H1 (cell line): ENCODE data around the gene OXTR. TPM values are rescaled to one million over a fixed set of nuclear protein-coding genes. Genes with fewer than 3 reads are reported as not detected.

Source experiments
- CBX5 ChIP-seq: fragments of 300-800, 300-1000 bp; sonication (generic); IDR thresholded peaks from 2 replicates; pipeline ENCODE4 v1.7.1; 2016; ENCODE audit warnings: antibody characterized with exemption, low read length, low read depth
- E2F6 ChIP-seq: IDR thresholded peaks from 2 replicates; pipeline ENCODE4 v1.6.1; 2012; ENCODE audit warnings: inconsistent platforms
- GABPA ChIP-seq: IDR thresholded peaks from 2 replicates; pipeline ENCODE4 v1.6.1; 2011; ENCODE audit warnings: mild to moderate bottlenecking, low read length, moderate library complexity, borderline replicate concordance; ENCODE audit not compliant: insufficient read depth
- JUND ChIP-seq: IDR thresholded peaks from 2 replicates; pipeline ENCODE4 v1.6.1; 2011; ENCODE audit warnings: mild to moderate bottlenecking, improper control_type of control experiment, low read length
- USF2 ChIP-seq: IDR thresholded peaks from 2 replicates; pipeline ENCODE4 v1.6.1; 2011; ENCODE audit warnings: low read length, improper control_type of control experiment
- polyA plus RNA-seq, 7 experiments: library from polyadenylated mRNA; depleted of rRNA in 3 of 7; stranded (reverse) in 5 of 7; unstranded in 2 of 7; fragments of >200 nt in 5 of 7; fragments of 200-250 nt in 2 of 7; gene quantifications; 1 replicate in 5 of 7; 2 replicates in 1 of 7; 4 replicates in 1 of 7; pipeline versions ENCODE4 v1.2.1 to v1.2.3, GENCODE V29; 2011 to 2013; ENCODE audit warnings: missing spikeins in 2 of 7, mixed read lengths in 2 of 7
- total RNA-seq: library from RNA; stranded (reverse); fragmentation: NEBNext Ultra II Directional; extraction: Animal tissue kit (Norgen Biotek cat#: 25700); gene quantifications from 2 replicates; pipeline ENCODE4 v1.2.1, GENCODE V29; 2021

The OXTR gene
- total and polyA plus RNA-seq, 2 of the 8 experiments (the other 6 are each of a cell fraction or from before 2014, with no cell fraction given): 0.77 to 2.3 TPM

DNA sequence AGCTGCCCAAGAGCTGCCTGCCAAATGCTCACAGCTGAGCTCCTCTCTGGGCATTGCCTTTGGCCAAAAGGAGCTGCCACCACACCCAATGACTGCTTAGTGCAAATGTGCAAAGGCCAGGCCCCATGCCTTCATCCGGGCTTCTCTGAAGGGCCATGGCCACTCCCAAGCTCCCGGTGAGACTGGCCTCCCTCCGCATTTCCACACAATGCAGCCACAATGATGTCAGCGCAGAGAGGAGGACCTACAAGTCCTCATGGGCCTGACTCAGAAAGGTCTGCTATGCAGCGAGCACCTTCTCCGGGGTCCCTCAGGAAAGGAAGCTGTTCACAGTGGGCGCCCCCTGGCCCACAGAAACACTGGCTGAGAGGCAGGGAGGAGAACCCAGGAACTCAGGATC, 12.7 kb downstream of the OXTR start (continued):
- TF ChIP-seq CBX5 (no peak), E2F6 (no peak), JUND (no peak), GABPA (no peak), USF2 (no peak)
